ENCODE measurements around the gene AHCTF1. TPM values are rescaled to one million over a fixed set of nuclear protein-coding genes. Genes with fewer than 3 reads are reported as not detected.

The AHCTF1 gene
- total and polyA plus RNA-seq, 2 experiments from 2014 or later = 21.7 to 49.8 TPM

DNA sequence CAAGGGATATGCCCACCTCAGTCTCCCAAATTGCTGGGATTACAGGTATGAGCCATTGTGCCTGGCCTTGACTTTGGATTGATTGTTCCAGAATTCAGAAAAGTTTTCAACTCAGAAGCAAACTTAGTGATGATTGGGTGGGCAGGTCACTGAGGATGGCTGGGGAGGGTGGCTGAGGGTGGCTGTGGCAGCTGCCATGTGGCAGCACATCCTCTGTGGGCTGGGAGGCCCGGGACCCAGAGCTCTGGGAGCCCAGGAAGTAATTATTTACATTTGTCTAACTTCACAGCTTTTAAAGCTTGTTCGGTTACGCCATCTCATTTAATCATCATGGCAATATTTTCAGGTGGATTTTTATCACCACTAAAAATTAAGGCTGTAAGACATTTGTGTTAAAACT is 131.4 kb downstream of the AHCTF1 start:
- Histone ChIP-seq H4K20me1 (replicated peaks; ENCODE audit: insufficient read depth) (no peaks in the 10 kb centered on the region), H3K36me3 (ENCODE audit: insufficient read depth) (no peaks in the 10 kb centered on the region), H3K27me3 (ENCODE audit: insufficient read depth) (no peaks in the 10 kb centered on the region), H3K4me2 (no peak overlapping the region), H3F3A (replicated peaks; ENCODE audit: low read depth) (no peaks in the 10 kb centered on the region), H3K9me2 (ENCODE audit: insufficient read depth) (no peaks in the 10 kb centered on the region), H2AFZ (no peak overlapping the region), H3K4me1 (ENCODE audit: insufficient read depth) (no peaks in the 10 kb centered on the region; the same call in 1 of the 2 replicates), H3K4me3 (no peak overlapping the region), H3K79me2 (replicated peaks; ENCODE audit: insufficient read depth) (no peaks in the 10 kb centered on the region), H3K27ac (ENCODE audit: low read depth) (no peak overlapping the region)
- H3K27ac Mint-ChIP-seq = no peak overlapping the region
- ATAC-seq (no peak), DNase-seq (ENCODE audit: low spot score) (no peak)
- H3K4me3 Mint-ChIP-seq = no peak overlapping the region
- H3K27me3 Mint-ChIP-seq (ENCODE audit: insufficient read depth, low read depth, poor library complexity) = peaks cover 9% of the 10 kb centered on the region
- no peaks in the 10 kb centered on the region for H3K9me3 Mint-ChIP-seq
- no peak for TF ChIP-seq ZNF331 (CRISPR knock-in tag; IDR thresholded peaks at IDR 0.05; ENCODE audit: low read depth)
- TF ChIP-seq, protein P1, sequence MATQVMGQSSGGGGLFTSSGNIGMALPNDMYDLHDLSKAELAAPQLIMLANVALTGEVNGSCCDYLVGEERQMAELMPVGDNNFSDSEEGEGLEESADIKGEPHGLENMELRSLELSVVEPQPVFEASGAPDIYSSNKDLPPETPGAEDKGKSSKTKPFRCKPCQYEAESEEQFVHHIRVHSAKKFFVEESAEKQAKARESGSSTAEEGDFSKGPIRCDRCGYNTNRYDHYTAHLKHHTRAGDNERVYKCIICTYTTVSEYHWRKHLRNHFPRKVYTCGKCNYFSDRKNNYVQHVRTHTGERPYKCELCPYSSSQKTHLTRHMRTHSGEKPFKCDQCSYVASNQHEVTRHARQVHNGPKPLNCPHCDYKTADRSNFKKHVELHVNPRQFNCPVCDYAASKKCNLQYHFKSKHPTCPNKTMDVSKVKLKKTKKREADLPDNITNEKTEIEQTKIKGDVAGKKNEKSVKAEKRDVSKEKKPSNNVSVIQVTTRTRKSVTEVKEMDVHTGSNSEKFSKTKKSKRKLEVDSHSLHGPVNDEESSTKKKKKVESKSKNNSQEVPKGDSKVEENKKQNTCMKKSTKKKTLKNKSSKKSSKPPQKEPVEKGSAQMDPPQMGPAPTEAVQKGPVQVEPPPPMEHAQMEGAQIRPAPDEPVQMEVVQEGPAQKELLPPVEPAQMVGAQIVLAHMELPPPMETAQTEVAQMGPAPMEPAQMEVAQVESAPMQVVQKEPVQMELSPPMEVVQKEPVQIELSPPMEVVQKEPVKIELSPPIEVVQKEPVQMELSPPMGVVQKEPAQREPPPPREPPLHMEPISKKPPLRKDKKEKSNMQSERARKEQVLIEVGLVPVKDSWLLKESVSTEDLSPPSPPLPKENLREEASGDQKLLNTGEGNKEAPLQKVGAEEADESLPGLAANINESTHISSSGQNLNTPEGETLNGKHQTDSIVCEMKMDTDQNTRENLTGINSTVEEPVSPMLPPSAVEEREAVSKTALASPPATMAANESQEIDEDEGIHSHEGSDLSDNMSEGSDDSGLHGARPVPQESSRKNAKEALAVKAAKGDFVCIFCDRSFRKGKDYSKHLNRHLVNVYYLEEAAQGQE (IDR thresholded peaks at IDR 0.05; ENCODE audit: unreplicated experiment) = no peak
- TF ChIP-seq EZH2phosphoT487 (IDR thresholded peaks at IDR 0.05; ENCODE audit: unreplicated experiment) = no peak
- TF ChIP-seq, protein P2, sequence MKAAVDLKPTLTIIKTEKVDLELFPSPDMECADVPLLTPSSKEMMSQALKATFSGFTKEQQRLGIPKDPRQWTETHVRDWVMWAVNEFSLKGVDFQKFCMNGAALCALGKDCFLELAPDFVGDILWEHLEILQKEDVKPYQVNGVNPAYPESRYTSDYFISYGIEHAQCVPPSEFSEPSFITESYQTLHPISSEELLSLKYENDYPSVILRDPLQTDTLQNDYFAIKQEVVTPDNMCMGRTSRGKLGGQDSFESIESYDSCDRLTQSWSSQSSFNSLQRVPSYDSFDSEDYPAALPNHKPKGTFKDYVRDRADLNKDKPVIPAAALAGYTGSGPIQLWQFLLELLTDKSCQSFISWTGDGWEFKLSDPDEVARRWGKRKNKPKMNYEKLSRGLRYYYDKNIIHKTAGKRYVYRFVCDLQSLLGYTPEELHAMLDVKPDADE (IDR thresholded peaks at IDR 0.05) = no peak
- no peak for TF ChIP-seq JUNB (IDR thresholded peaks at IDR 0.05; ENCODE audit: unreplicated experiment)
- H3K36me3 Mint-ChIP-seq (ENCODE audit: low read depth) = no peaks in the 10 kb centered on the region
- H3K4me1 Mint-ChIP-seq = peaks cover 16% of the 10 kb centered on the region

DNA sequence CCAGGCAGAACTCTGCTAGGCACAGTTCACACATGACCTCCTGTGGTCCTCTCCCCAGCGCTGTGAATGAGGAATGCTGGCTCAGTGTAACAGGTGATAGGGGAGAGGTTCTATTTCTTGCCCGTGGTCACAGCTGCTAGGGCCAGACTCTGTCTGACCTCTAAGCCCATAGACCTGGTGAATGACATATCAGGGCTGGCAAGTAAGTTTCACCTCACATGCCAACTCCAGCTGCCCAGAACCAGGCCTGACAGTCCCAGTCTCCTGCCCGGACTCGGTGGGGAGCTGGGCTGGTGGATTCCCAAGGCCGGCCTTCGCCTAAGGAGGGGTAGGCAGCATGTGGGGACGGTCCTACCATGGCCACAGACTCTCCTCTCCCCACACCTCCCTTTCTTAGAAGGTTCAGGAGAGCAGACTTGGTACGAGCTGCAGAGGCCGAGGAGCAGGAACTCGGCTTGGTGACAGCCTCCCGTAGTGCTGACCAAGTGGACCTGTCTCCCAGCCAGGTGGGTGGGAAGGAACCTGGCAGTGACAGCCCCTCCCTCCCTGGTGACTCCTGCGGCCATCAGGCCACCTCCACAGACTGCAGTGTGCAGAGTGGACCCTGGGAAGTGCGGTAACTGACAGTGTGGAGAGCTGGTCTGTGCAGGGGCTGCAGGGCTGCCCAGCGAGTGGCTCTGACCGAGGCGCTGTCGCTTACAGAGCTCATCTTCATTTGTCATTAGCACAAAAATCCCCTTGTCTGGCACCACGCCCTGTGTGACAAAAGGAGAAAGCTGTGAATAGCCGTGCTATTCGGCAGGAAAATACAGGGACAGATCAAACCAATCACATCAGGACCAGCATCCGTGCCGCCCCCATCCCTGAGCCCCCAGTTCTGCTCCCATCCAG is 132.9 kb downstream of the AHCTF1 start:
- ATAC-seq (no peak), DNase-seq (ENCODE audit: low spot score) (no peak)
- Mint-ChIP-seq H3K4me3 (no peak overlapping the region), H3K9me3 (no peaks in the 10 kb centered on the region), H3K27ac (no peak overlapping the region), H3K4me1 (peaks cover 28% of the 10 kb centered on the region), H3K27me3 (ENCODE audit: insufficient read depth, low read depth, poor library complexity) (peaks cover 9% of the 10 kb centered on the region), H3K36me3 (ENCODE audit: low read depth) (no peaks in the 10 kb centered on the region)
- TF ChIP-seq ZNF114 (CRISPR knock-in tag; IDR thresholded peaks at IDR 0.05) (no peak), JUNB (IDR thresholded peaks at IDR 0.05; ENCODE audit: unreplicated experiment) (no peak)
- H3K27ac ChIP-seq (ENCODE audit: low read depth) = no peak overlapping the region
- H3K79me2 ChIP-seq (replicated peaks; ENCODE audit: insufficient read depth) = no peaks in the 10 kb centered on the region
- H4K20me1 ChIP-seq (replicated peaks; ENCODE audit: insufficient read depth) = no peaks in the 10 kb centered on the region
- no peak overlapping the region for H2AFZ ChIP-seq
- no peak overlapping the region for H3K4me3 ChIP-seq
- 0 out of 2 replicates have a peak, but pooled peaks cover 2% of the 10 kb centered on the region for H3F3A ChIP-seq (replicated peaks; ENCODE audit: low read depth)
- no peaks in the 10 kb centered on the region for H3K36me3 ChIP-seq (ENCODE audit: insufficient read depth)
- H3K27me3 ChIP-seq (ENCODE audit: insufficient read depth) = no peaks in the 10 kb centered on the region
- H3K4me1 ChIP-seq (ENCODE audit: insufficient read depth) = peaks cover 12% of the 10 kb centered on the region
- H3K4me2 ChIP-seq = no peak overlapping the region
- no peaks in the 10 kb centered on the region for H3K9me2 ChIP-seq (ENCODE audit: insufficient read depth)

Measured in GM23338 (cell line).